ENCODE results near the gene CFAP299. TPM values are rescaled to one million over a fixed set of nuclear protein-coding genes. Genes with fewer than 3 reads are reported as not detected.

CFAP299 gene
- total RNA-seq, 1 donor from 2014 or later = not detected

GRCh38 chr4:80839281-80839680, 503.8 kb downstream of the CFAP299 start:
- no peak for DNase-seq
- intact Hi-C loops (cut with micrococcal nuclease) = no loop called here
- Histone ChIP-seq H3K4me3 (no peak overlapping the region), H3K27ac (replicated peaks) (no peak overlapping the region), H3K4me1 (no peaks in the 10 kb centered on the region), H3K36me3 (no peaks in the 10 kb centered on the region), H3K27me3 (ENCODE audit: low read depth) (no peaks in the 10 kb centered on the region), H3K9me3 (replicated peaks) (peaks cover 34% of the 10 kb centered on the region)
- TF ChIP-seq CTCF (IDR thresholded peaks at IDR 0.05; ENCODE audit: borderline replicate concordance) = no peak

- Histone ChIP-seq H3K9me3 (replicated peaks) (peaks cover 35% of the 10 kb centered on the region), H3K27ac (replicated peaks) (no peak overlapping the region), H3K4me1 (no peaks in the 10 kb centered on the region), H3K36me3 (no peaks in the 10 kb centered on the region), H3K4me3 (no peak overlapping the region), H3K27me3 (ENCODE audit: low read depth) (no peaks in the 10 kb centered on the region)
- no peak for DNase-seq
- no peak for TF ChIP-seq CTCF (IDR thresholded peaks at IDR 0.05; ENCODE audit: borderline replicate concordance)
- intact Hi-C loops (cut with micrococcal nuclease) = no loop called here
Measured at GRCh38 chr4:80839792-80840191, 504.3 kb downstream of the CFAP299 start.

- DNase-seq = no peak
- H3K27me3 ChIP-seq (ENCODE audit: low read depth) = no peaks in the 10 kb centered on the region
- intact Hi-C loops (cut with micrococcal nuclease) = no loop called here
- peaks cover 39% of the 10 kb centered on the region for H3K9me3 ChIP-seq (replicated peaks)
- no peaks in the 10 kb centered on the region for H3K36me3 ChIP-seq
- H3K4me3 ChIP-seq = no peak overlapping the region
- no peak for TF ChIP-seq CTCF (IDR thresholded peaks at IDR 0.05; ENCODE audit: borderline replicate concordance)
- H3K27ac ChIP-seq (replicated peaks) = no peak overlapping the region
- H3K4me1 ChIP-seq = no peaks in the 10 kb centered on the region
Measured at GRCh38 chr4:80840396-80840795, 504.9 kb downstream of the CFAP299 start.

- peaks cover 30% of the 10 kb centered on the region for H3K9me3 ChIP-seq (replicated peaks)
- H3K4me1 ChIP-seq = no peaks in the 10 kb centered on the region
- H3K27ac ChIP-seq (replicated peaks) = no peak overlapping the region
- no peaks in the 10 kb centered on the region for H3K27me3 ChIP-seq (ENCODE audit: low read depth)
- no peak for DNase-seq
- no peak for TF ChIP-seq CTCF (IDR thresholded peaks at IDR 0.05; ENCODE audit: borderline replicate concordance)
- no peaks in the 10 kb centered on the region for H3K36me3 ChIP-seq
- H3K4me3 ChIP-seq = no peak overlapping the region
- intact Hi-C loops (cut with micrococcal nuclease) = no loop called here
Measured at GRCh38 chr4:80841587-80842281, 506.2 kb downstream of the CFAP299 start.

- no peak for TF ChIP-seq CTCF (IDR thresholded peaks at IDR 0.05; ENCODE audit: borderline replicate concordance)
- H3K4me3 ChIP-seq = no peak overlapping the region
- no peaks in the 10 kb centered on the region for H3K4me1 ChIP-seq
- no peak for DNase-seq
- intact Hi-C loops (cut with micrococcal nuclease) = no loop called here
- no peaks in the 10 kb centered on the region for H3K27me3 ChIP-seq (ENCODE audit: low read depth)
- H3K9me3 ChIP-seq (replicated peaks) = peaks cover 20% of the 10 kb centered on the region
- H3K36me3 ChIP-seq = no peaks in the 10 kb centered on the region
- no peak overlapping the region for H3K27ac ChIP-seq (replicated peaks)
Measured at GRCh38 chr4:80846210-80846609, 510.7 kb downstream of the CFAP299 start.
